ENCODE data around the gene WDR35. TPM values are rescaled to one million over a fixed set of nuclear protein-coding genes. Genes with fewer than 3 reads are reported as not detected.
"Not testable (repeated sequence)": the region's sequence is repeated elsewhere in the genome, so short reads cannot be mapped to it uniquely, and the experiment has no call there.

The WDR35 gene
- total and polyA plus RNA-seq, 2 of the 4 experiments (the other 2 are of a cell fraction): 3.4 to 8.1 TPM

DNA sequence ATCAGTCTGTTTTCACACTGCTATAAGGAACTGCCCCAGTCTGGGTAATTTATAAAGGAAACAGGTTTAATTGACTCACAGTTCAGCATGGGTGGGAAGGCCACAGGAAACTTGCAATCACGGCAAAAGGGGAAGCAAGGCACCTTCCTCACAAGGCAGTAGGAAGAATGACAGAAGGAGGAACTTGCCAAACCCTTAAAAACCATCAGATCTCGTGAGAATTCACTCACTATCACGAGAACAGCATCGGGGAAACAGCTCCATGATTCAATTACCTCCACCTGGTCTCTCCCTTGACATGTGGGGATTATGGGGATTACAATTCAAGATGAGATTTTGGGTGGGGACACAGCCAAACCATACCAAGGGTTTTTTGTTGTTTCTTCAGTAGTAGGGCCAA is 97.9 kb downstream of the WDR35 start:
- POLR2A ChIA-PET (ENCODE audit: unreplicated experiment); ATAC-seq (ENCODE audit: low read depth): not testable (repeated sequence)

More for the DNA sequence above, 97.9 kb downstream of the WDR35 start:
- H3K27ac ChIP-seq (ENCODE audit: insufficient read depth, low read length); H3K4me2 ChIP-seq (ENCODE audit: low read depth, low read length); H3K9ac ChIP-seq (ENCODE audit: low read depth, low read length); H3K36me3 ChIP-seq (ENCODE audit: control insufficient read depth, insufficient read depth, low read length); in situ Hi-C loops (cut with MboI; ENCODE audit: low sequenced_read_pairs); dilution Hi-C loops (cut with HindIII; ENCODE audit: low sequenced_read_pairs, unreplicated experiment); H3K23ac ChIP-seq (ENCODE audit: low read depth, low read length); H3K9me1 ChIP-seq (ENCODE audit: insufficient read depth, low read length); DNase-seq; H4K20me1 ChIP-seq (ENCODE audit: insufficient read depth, low read length); H2BK5ac ChIP-seq (ENCODE audit: low read depth, low read length, poor library complexity, severe bottlenecking); intact Hi-C loops (cut with micrococcal nuclease); H2AFZ ChIP-seq (replicated peaks; ENCODE audit: low read length, poor library complexity); H4K8ac ChIP-seq (ENCODE audit: low read depth in 2 of 2, low read length in 2 of 2); H2BK120ac ChIP-seq (ENCODE audit: low read depth, low read length); H3K4me1 ChIP-seq (ENCODE audit: control insufficient read depth, insufficient read depth, low read length); H4K5ac ChIP-seq (ENCODE audit: low read depth, low read length); H3K56ac ChIP-seq (ENCODE audit: extremely low read depth, insufficient read depth, low read length); H3K27me3 ChIP-seq (ENCODE audit: control insufficient read depth, insufficient read depth, low read length); CTCF ChIA-PET; H3K9me3 ChIP-seq (ENCODE audit: control insufficient read depth, insufficient read depth, low read length); H3K4me3 ChIP-seq (ENCODE audit: insufficient read depth, low read depth, low read length); H3K4ac ChIP-seq (ENCODE audit: low read depth, low read length); H4K91ac ChIP-seq (ENCODE audit: insufficient read depth, low read depth, low read length); H3K18ac ChIP-seq (ENCODE audit: low read depth, low read length); H2AK5ac ChIP-seq (ENCODE audit: low read depth, low read length); H2BK20ac ChIP-seq (ENCODE audit: low read depth, low read length); H3K14ac ChIP-seq (replicated peaks; ENCODE audit: low read depth, low read length); H2AK9ac ChIP-seq (replicated peaks; ENCODE audit: low read depth, low read length, poor library complexity); H2BK15ac ChIP-seq (ENCODE audit: low read depth, low read length); BruUV-seq (replicated peaks): not testable (repeated sequence)
- H3K79me1 ChIP-seq (ENCODE audit: low read depth in 1 of 2, low read length in 2 of 2): peaks cover 4 to 12% of the 10 kb centered on the region in 2 experiments; a peak in 2 of 4 replicates
- no CpG with 5 or more reads among the region's 4 CpGs for WGBS, 2 experiments (ENCODE audit: extremely low coverage in 2 of 2, insufficient read length in 1 of 2)
